Karpas-422 (cell line): ENCODE data around the gene SLC5A10. TPM values are rescaled to one million over a fixed set of nuclear protein-coding genes. Genes with fewer than 3 reads are reported as not detected.

ENCODE experiments used
- DNase-seq: peaks from one replicate; pipeline ENCODE4 v3.0.0-alpha.2; 2015
- H2AFZ ChIP-seq: fragments of 200-600 bp; sonication (generic); 2 replicates; pipeline ENCODE4 v1.6.1; 2014; ENCODE audit warnings: antibody characterized with exemption, low read length, mixed read lengths
- H3K27ac ChIP-seq: fragments of 200-600 bp; sonication (generic); 2 replicates; pipeline ENCODE4 v1.5.1; 2014; ENCODE audit warnings: mild to moderate bottlenecking, low read length, moderate library complexity
- H3K27me3 ChIP-seq: fragments of 200-600 bp; sonication (generic); 2 replicates; pipeline ENCODE4 v1.6.1; 2014; ENCODE audit warnings: low read length, mixed read lengths
- H3K36me3 ChIP-seq: fragments of 200-600 bp; sonication (generic); 2 replicates; pipeline ENCODE4 v1.6.1; 2014; ENCODE audit warnings: low read length, mixed read lengths; ENCODE audit not compliant: insufficient read depth
- H3K4me1 ChIP-seq: fragments of 200-600 bp; sonication (generic); 2 replicates; pipeline ENCODE4 v1.6.1; 2014; ENCODE audit warnings: mild to moderate bottlenecking, low read length, mixed read lengths
- H3K4me2 ChIP-seq: fragments of 200-600 bp; sonication (generic); 2 replicates; pipeline ENCODE4 v1.6.1; 2014; ENCODE audit warnings: low read length, low read depth, mild to moderate bottlenecking; ENCODE audit not compliant: poor library complexity, severe bottlenecking
- H3K4me3 ChIP-seq: fragments of 200-600 bp; sonication (generic); 2 replicates; pipeline ENCODE4 v1.5.1; 2014; ENCODE audit warnings: mild to moderate bottlenecking, antibody characterized with exemption, low read length, mixed read lengths
- H3K79me2 ChIP-seq: fragments of 200-600 bp; sonication (generic); 2 replicates; pipeline ENCODE4 v1.6.1; 2014; ENCODE audit warnings: mild to moderate bottlenecking, low read length, mixed read lengths
- H3K9ac ChIP-seq: fragments of 200-600 bp; sonication (generic); 2 replicates; pipeline ENCODE4 v1.6.0; 2014; ENCODE audit warnings: low read length
- H3K9me2 ChIP-seq: fragments of 200-600 bp; sonication (generic), shearing (Covaris generic); replicated peaks from 2 replicates; pipeline ENCODE4 v1.6.0; 2014; ENCODE audit warnings: mild to moderate bottlenecking, low read length, moderate library complexity; ENCODE audit not compliant: insufficient read depth
- H3K9me3 ChIP-seq: fragments of 300-700, 200-600 bp; sonication (generic); 2 replicates; pipeline ENCODE4 v1.6.1; 2014; ENCODE audit warnings: low read length, mixed read lengths
- H4K20me1 ChIP-seq: fragments of 200-600 bp; sonication (generic); 2 replicates; pipeline ENCODE4 v1.6.1; 2014; ENCODE audit warnings: mild to moderate bottlenecking, antibody characterized with exemption, low read length, low read depth; ENCODE audit not compliant: insufficient read depth
- total RNA-seq: library from RNA; depleted of rRNA; stranded (reverse); fragments of >200 nt; shearing (Covaris generic); gene quantifications from 2 replicates; pipeline ENCODE4 v1.2.3, GENCODE V29; 2014; ENCODE audit warnings: low replicate concordance

Gene SLC5A10
- total RNA-seq, 1 experiment from 2014 or later: not detected

DNA sequence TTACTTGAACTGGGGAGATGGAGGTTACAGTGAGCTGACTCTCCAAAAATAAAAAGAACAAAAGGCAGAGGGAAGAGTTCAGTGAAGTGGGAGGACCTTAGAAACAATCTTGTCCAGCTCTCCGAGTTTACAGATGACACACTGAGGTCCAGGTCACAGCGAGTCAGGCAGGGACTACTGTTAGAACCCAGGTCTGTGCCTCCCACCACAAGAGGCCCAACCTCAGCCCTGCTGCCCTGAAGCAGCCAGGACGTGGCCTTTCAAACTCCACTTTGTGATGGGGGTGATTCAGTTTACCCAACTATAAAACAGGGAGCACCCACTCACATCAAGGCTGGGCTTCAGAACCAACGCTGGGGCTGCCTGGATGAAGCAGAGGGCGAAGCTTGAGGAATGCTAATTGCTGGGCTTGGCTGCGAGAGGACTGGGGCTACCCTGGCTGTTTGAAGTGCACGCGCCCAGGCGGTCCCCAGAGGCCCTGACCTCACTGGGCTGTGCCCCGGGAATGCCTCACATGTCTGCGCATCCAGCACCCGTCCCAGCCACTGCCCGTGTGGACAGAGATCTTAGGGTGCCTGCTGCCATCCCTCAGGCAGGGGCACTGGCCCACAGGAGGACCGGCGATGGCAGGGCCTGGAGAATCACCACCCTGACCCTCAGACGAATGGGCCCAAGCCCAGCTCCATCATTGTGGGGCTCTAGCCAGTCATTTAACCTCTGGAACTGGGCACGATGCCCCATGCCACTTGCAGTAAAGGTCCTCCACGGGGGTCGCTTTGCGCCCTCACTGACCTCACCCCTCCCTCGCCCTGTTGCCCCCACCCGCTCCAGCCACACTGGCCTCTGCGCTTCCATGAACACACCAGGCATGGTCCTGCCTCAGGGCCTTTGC is 11.4 kb downstream of the SLC5A10 start:
- no peak overlapping the region for H3K4me2 ChIP-seq
- H3K27ac ChIP-seq: no peak overlapping the region
- DNase-seq: no peak

DNA sequence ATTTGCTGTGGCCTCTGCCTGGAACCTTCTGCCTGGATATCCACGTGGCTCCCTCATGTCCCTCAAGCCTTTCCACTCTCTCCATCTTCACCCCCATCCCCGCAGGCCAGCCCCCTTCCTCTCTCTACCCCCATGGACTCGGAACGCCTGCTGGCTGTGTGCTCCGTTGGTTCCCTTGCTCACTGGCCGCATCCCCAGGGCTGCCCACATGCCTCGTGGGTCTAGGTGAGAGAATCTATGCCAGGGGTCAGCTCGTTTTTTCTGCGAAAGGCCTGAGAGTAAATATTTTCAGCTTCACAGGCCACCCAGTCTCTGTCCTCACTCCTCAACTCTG is 12.0 kb downstream of the SLC5A10 start:
- no peak overlapping the region for H3K9ac ChIP-seq
- H4K20me1 ChIP-seq: no peaks in the 10 kb centered on the region
- H3K4me1 ChIP-seq: no peaks in the 10 kb centered on the region
- H3K36me3 ChIP-seq: no peaks in the 10 kb centered on the region
- no peak overlapping the region for H3K4me3 ChIP-seq
- no peaks in the 10 kb centered on the region for H3K27me3 ChIP-seq
- no peak overlapping the region for H2AFZ ChIP-seq
- no peak for DNase-seq
- H3K9me3 ChIP-seq: no peaks in the 10 kb centered on the region
- no peak overlapping the region for H3K4me2 ChIP-seq
- no peaks in the 10 kb centered on the region for H3K79me2 ChIP-seq
- no peak overlapping the region for H3K27ac ChIP-seq
- no peaks in the 10 kb centered on the region for H3K9me2 ChIP-seq

More for the DNA sequence above, 11.4 kb downstream of the SLC5A10 start:
- Histone ChIP-seq H3K4me3 (no peak overlapping the region), H3K9me2 (no peaks in the 10 kb centered on the region), H3K9ac (no peak overlapping the region), H3K4me1 (no peaks in the 10 kb centered on the region), H4K20me1 (no peaks in the 10 kb centered on the region), H3K36me3 (no peaks in the 10 kb centered on the region), H2AFZ (no peak overlapping the region), H3K27me3 (no peaks in the 10 kb centered on the region), H3K79me2 (no peaks in the 10 kb centered on the region), H3K9me3 (no peaks in the 10 kb centered on the region)

DNA sequence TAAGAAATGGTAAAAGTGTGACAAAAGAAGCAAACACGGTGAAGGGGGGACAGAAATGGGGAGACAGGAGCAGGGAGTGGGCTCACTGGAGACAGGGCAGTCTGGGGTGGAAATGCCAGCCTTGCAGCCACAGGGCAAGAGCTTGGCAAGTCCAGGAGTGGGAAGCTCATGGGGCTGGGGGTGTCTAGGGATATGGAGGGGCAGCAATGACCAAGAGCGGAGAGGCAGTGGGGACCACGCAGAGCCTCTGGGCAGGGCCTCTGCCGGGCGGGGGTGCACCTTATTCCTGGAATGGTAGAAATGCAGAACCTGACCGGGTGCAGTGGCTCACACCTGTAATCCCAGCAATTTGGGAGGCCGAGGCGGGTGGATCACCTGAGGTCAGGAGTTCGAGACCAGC is 12.6 kb downstream of the SLC5A10 start:
- no peaks in the 10 kb centered on the region for H4K20me1 ChIP-seq
- no peaks in the 10 kb centered on the region for H3K9me2 ChIP-seq
- no peaks in the 10 kb centered on the region for H3K9me3 ChIP-seq
- no peak overlapping the region for H2AFZ ChIP-seq
- no peaks in the 10 kb centered on the region for H3K79me2 ChIP-seq
- DNase-seq: no peak
- no peak overlapping the region for H3K9ac ChIP-seq
- H3K27ac ChIP-seq: no peak overlapping the region
- no peak overlapping the region for H3K4me3 ChIP-seq
- no peak overlapping the region for H3K4me2 ChIP-seq
- no peaks in the 10 kb centered on the region for H3K36me3 ChIP-seq
- H3K4me1 ChIP-seq: no peaks in the 10 kb centered on the region
- H3K27me3 ChIP-seq: no peaks in the 10 kb centered on the region

DNA sequence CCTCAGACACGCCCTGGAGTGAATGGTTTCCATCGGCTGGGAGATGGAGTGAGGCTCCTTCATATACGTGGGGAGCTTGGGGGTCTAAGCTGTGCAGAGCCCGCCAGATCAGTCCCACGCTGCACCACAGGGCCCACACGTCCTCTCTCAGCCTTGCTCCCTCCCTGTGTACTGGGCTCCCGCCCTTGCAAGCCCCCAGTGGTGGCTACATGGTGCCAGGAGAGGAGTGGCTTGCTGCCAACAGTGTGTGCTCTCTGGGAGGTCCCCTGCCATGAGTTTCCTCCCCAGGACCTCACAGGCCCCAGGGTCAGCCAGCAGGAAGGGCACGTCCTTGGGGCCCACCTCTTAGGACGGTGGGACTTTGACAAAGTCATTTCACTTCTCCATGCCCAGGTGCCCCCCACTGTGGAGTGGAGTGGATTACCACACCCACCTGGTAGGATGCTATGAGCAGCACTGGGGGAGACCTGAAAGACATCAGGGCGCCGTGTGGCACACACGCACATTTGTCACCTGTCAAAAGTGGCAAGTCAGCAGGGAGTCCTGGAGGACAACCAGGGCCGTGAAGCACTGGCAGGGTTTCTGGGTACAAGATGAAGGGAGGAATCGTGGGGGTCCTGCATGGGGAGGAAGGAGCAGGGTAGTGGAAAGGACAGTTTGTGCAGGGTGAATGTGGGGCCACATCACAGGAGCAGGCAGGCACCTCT is 13.7 kb downstream of the SLC5A10 start:
- Histone ChIP-seq H3K4me3 (no peak overlapping the region), H3K36me3 (no peaks in the 10 kb centered on the region), H3K4me2 (no peak overlapping the region), H2AFZ (no peak overlapping the region), H3K9me2 (no peaks in the 10 kb centered on the region), H3K79me2 (no peaks in the 10 kb centered on the region), H3K4me1 (no peaks in the 10 kb centered on the region), H3K27ac (no peak overlapping the region), H3K27me3 (no peaks in the 10 kb centered on the region), H3K9me3 (no peaks in the 10 kb centered on the region), H4K20me1 (no peaks in the 10 kb centered on the region), H3K9ac (no peak overlapping the region)
- no peak for DNase-seq

DNA sequence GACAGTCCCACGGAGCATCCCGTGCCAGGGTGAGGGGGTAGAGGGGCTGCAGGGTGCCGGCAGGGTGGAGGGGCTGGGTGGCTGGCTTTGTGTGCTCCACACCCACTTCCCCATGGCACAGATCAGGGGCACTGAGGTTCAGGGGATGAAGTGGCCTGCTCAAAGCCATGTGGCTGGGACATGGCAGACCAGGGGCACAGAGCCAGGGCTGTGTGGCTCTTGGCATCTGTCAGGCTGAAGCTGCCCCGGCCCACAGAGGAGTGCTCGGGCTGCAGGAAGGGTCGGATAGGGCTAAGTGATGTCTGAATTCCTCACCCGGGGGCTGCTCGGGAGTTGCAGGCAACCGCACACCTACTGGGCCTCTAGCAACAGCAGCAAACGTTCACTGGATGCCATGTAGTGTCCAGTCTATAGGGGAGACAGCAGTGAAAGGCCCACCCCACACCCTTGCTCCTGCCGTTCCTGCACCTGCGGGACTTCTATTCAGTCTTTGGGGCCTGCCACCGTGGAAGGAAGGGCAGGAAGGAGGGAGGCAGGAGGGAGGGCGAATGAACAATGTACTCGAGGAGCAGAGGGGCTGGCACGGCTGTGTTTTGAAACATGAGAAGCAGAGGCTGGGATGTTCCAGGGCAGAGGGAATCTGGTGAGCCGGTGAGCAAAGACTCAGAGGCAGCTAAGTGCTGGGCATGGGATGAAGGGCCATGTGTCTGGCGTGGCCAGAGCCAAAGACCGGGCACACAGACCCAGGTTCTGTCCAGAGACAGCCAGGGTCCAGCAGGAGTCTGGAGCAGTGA is 15.1 kb downstream of the SLC5A10 start:
- Histone ChIP-seq H3K4me3 (no peak overlapping the region), H2AFZ (no peak overlapping the region), H3K27me3 (no peaks in the 10 kb centered on the region), H3K9me3 (no peaks in the 10 kb centered on the region), H3K4me2 (no peak overlapping the region), H4K20me1 (no peaks in the 10 kb centered on the region), H3K4me1 (no peaks in the 10 kb centered on the region), H3K9ac (no peak overlapping the region), H3K9me2 (no peaks in the 10 kb centered on the region), H3K79me2 (no peaks in the 10 kb centered on the region), H3K27ac (no peak overlapping the region), H3K36me3 (no peaks in the 10 kb centered on the region)
- DNase-seq: no peak

DNA sequence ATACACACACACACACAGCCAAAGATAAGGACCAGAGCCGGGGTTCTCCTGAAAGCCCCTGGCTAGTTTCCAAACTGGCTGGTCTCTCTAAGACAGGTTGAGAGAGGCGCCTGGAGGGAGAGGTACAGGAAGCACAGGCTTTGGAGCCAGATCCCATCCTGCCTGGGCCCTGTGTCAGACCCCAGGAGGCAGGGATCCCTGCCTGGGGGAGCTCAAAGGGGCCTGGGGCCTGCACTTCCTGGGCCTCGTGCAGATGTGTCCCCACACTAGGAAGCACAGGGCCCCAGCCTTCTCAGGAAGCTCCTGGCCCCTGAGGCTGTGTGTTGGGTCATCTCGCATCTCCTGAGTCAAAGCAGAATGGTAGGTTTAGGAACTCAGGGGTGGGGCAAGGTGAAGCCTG is 16.0 kb downstream of the SLC5A10 start:
- H3K4me2 ChIP-seq: no peak overlapping the region
- no peak overlapping the region for H2AFZ ChIP-seq
- H3K27me3 ChIP-seq: no peaks in the 10 kb centered on the region
- H4K20me1 ChIP-seq: no peaks in the 10 kb centered on the region
- H3K79me2 ChIP-seq: no peaks in the 10 kb centered on the region
- H3K4me3 ChIP-seq: no peak overlapping the region
- H3K4me1 ChIP-seq: no peaks in the 10 kb centered on the region
- no peaks in the 10 kb centered on the region for H3K9me3 ChIP-seq
- no peaks in the 10 kb centered on the region for H3K36me3 ChIP-seq
- H3K9ac ChIP-seq: no peak overlapping the region
- H3K27ac ChIP-seq: no peak overlapping the region
- H3K9me2 ChIP-seq: no peaks in the 10 kb centered on the region
- no peak for DNase-seq

DNA sequence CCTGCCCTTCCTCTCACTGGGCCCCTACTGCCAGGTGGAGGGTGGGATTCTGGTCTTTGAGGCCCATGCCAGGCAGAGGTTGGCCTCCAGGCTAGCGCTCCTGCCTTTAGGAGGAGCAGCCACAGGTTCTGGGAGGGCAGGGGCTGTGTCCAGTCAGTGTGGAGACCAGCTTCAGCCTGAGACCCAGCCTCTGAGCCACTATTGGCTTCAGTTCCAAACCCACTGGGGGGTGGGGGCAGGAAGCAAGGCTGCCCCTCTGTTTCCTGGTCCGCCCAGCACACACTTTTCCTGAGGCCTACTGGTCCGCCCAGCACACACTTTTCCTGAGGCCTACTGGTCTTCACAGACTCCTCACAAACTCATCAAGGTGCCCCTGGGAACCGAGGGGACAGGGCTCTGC is 16.4 kb downstream of the SLC5A10 start:
- no peaks in the 10 kb centered on the region for H3K36me3 ChIP-seq
- H3K4me2 ChIP-seq: no peak overlapping the region
- no peaks in the 10 kb centered on the region for H3K9me2 ChIP-seq
- no peak for DNase-seq
- H3K9me3 ChIP-seq: no peaks in the 10 kb centered on the region
- no peaks in the 10 kb centered on the region for H3K79me2 ChIP-seq
- no peak overlapping the region for H2AFZ ChIP-seq
- H3K9ac ChIP-seq: no peak overlapping the region
- H3K27me3 ChIP-seq: no peaks in the 10 kb centered on the region
- H3K4me1 ChIP-seq: no peaks in the 10 kb centered on the region
- H3K4me3 ChIP-seq: no peak overlapping the region
- H4K20me1 ChIP-seq: no peaks in the 10 kb centered on the region
- H3K27ac ChIP-seq: no peak overlapping the region
